Measurements from ENCODE around the gene PALD1. TPM values are rescaled to one million over a fixed set of nuclear protein-coding genes. Genes with fewer than 3 reads are reported as not detected.

Gene PALD1
- total RNA-seq, 4 donors from 2014 or later, result 5.4 to 10.9 (median 9.2) TPM

DNA sequence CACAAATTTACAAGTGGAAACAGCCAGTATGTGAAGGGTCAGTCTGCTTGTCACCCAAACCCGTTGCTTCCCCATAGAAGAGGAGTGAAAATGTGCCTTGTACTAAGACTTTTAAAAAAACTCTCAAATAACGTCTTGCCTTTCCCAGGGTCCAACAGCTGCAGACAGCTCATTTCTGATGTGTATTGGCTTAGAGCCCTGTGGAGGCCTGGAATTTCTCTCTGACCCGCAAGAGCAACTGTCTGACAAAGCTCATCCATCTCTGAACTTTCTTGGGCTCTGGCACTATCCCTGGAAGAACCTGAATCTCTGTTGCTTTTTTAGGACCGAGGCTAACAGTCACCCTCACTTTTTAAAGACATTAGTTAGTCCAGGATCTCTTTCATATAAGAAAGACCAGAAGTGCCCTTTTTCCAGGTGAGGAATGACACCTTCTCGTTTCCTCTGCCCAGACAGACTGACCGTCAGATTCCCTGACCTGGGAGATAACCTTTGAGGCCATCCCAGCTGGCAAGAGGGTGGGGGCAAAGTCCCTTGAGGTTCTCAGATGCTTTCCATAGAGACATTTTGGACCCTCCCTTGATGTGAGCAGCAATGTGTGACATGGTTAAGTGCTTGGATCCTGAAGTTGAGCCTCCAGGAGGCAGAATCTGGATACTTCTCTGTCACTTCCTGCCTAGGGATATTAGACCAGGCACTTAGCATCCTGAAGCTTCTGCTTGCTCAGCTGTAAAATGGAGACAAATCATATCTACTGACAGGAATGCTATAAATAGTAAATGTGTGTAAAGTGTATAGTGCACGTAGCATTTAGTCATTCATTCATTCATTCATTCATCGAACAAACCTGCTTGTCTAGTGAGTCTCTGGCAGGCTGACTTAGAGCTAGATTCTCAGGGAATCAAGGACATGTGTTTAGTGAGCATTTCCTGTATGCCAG is 32.6 kb upstream of the PALD1 start:
- no peaks in the 10 kb centered on the region for H3K9me3 ChIP-seq
- H3K4me1 ChIP-seq, result peaks cover 0 to 16% (median 6%) of the 10 kb centered on the region in 4 donors
- H3K27me3 ChIP-seq, result peaks cover 0 to 24% of the 10 kb centered on the region in 2 donors
- no peak overlapping the region for H3K27ac ChIP-seq
- 53 to 58% methylated on average over 8 of the region's 8 CpGs for WGBS, 2 donors
- no peak overlapping the region for H3K4me3 ChIP-seq
- DNase-seq (ENCODE audit: low spot score in 2 of 2), result no peak
- no peak for TF ChIP-seq EP300 (IDR thresholded peaks at IDR 0.05)
- TF ChIP-seq, protein P1, sequence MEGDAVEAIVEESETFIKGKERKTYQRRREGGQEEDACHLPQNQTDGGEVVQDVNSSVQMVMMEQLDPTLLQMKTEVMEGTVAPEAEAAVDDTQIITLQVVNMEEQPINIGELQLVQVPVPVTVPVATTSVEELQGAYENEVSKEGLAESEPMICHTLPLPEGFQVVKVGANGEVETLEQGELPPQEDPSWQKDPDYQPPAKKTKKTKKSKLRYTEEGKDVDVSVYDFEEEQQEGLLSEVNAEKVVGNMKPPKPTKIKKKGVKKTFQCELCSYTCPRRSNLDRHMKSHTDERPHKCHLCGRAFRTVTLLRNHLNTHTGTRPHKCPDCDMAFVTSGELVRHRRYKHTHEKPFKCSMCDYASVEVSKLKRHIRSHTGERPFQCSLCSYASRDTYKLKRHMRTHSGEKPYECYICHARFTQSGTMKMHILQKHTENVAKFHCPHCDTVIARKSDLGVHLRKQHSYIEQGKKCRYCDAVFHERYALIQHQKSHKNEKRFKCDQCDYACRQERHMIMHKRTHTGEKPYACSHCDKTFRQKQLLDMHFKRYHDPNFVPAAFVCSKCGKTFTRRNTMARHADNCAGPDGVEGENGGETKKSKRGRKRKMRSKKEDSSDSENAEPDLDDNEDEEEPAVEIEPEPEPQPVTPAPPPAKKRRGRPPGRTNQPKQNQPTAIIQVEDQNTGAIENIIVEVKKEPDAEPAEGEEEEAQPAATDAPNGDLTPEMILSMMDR (IDR thresholded peaks at IDR 0.05), result no peak
- no peak for TF ChIP-seq POLR2A (IDR thresholded peaks at IDR 0.05)
- H3K36me3 ChIP-seq, result no peaks in the 10 kb centered on the region

DNA sequence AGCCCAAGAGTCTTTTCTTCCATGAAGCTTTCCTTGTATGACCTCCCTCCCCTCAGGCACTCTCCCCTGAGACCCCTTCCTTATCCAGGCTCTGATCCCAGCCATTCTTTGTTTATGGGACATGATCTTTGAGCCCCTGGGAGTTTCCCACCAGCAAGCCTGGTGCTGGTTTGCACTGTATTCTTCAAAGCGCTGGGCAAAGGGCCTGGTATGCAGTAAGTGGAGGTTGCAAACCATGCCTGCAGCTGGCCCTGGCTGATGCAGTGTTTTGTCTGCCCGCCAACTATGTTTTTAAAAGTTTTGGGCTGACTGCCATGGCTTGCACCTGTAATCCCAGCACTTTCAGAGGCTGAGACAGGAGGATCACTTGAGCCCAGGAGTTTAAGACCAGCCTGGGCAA is 30.3 kb upstream of the PALD1 start:
- peaks cover 0 to 2% of the 10 kb centered on the region in 2 donors for H3K27me3 ChIP-seq
- H3K9me3 ChIP-seq, result no peaks in the 10 kb centered on the region
- H3K36me3 ChIP-seq, result no peaks in the 10 kb centered on the region
- peaks cover 0 to 12% (median 0%) of the 10 kb centered on the region in 4 donors for H3K4me1 ChIP-seq
- no peak overlapping the region for H3K4me3 ChIP-seq
- no peak for DNase-seq (ENCODE audit: low spot score in 2 of 2)
- WGBS, 2 donors, result 75 to 81% methylated on average over 2 of the region's 2 CpGs
- TF ChIP-seq, protein P1 (IDR thresholded peaks at IDR 0.05), result no peak
- TF ChIP-seq POLR2A (IDR thresholded peaks at IDR 0.05) (no peak), EP300 (IDR thresholded peaks at IDR 0.05) (no peak)
- H3K27ac ChIP-seq, result no peak overlapping the region

DNA sequence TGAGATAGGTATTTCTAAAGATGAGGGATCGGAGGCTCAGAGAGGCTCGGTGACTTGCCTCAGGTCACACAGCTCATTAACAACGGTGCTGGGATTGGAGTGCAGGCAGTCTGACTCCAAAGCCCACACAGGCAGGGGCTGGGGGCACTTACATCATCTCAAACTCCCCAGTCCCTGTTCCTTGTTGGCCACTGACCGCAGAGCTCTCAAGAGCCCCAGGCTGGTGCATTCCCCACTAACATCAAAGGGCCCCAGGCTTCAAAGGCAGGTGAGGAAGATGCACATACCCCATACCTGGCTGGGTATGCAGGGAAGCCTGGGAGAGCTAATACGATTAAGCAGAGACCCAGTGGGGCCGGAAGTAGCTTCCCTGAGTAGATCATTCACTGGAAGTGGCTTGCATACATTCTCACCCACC is 23.3 kb upstream of the PALD1 start:
- TF ChIP-seq POLR2A (IDR thresholded peaks at IDR 0.05) (no peak), EP300 (IDR thresholded peaks at IDR 0.05) (no peak)
- TF ChIP-seq, protein P1 (IDR thresholded peaks at IDR 0.05), result no peak
- Histone ChIP-seq H3K9me3 (no peaks in the 10 kb centered on the region), H3K36me3 (no peaks in the 10 kb centered on the region), H3K27ac (no peak overlapping the region), H3K27me3 (no peaks in the 10 kb centered on the region), H3K4me1 (peaks cover 0 to 43% (median 18%) of the 10 kb centered on the region in 4 donors), H3K4me3 (no peak overlapping the region)
- DNase-seq (ENCODE audit: low spot score in 2 of 2), result no peak
- 67 to 74% methylated on average over 3 to 6 of the region's 6 CpGs for WGBS, 2 donors

DNA sequence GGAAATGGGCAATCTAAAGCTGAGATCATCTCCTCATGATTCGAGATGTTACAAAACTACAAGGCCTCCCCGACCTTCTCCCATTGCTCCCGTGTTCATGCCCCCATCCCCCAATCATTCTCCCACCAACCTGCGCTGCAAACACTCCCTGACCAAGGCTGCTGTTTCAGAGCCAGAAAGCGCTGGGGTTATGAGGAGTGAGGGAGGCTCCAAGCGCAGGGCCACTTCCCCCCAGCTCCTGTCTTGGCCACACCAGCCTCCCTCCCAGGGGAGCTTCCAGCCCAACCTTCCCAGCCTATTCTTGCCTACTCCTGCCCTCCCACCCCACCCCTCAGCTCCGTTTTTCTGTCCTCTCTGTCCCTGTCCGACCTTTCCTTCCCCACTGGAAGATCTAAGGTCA is 22.4 kb upstream of the PALD1 start:
- DNase-seq (ENCODE audit: low spot score in 2 of 2), result no peak
- TF ChIP-seq, protein P1 (IDR thresholded peaks at IDR 0.05), result no peak
- TF ChIP-seq EP300 (IDR thresholded peaks at IDR 0.05) (no peak), POLR2A (IDR thresholded peaks at IDR 0.05) (no peak)
- no peaks in the 10 kb centered on the region for H3K27me3 ChIP-seq
- no peaks in the 10 kb centered on the region for H3K36me3 ChIP-seq
- WGBS, 2 donors, result 74 to 76% methylated on average over 8 of the region's 8 CpGs
- peaks cover 0 to 40% (median 18%) of the 10 kb centered on the region in 4 donors for H3K4me1 ChIP-seq
- no peak overlapping the region for H3K4me3 ChIP-seq
- H3K27ac ChIP-seq, result peak overlapping the region in 1 of 4 donors; percentile 84
- H3K9me3 ChIP-seq, result no peaks in the 10 kb centered on the region

DNA sequence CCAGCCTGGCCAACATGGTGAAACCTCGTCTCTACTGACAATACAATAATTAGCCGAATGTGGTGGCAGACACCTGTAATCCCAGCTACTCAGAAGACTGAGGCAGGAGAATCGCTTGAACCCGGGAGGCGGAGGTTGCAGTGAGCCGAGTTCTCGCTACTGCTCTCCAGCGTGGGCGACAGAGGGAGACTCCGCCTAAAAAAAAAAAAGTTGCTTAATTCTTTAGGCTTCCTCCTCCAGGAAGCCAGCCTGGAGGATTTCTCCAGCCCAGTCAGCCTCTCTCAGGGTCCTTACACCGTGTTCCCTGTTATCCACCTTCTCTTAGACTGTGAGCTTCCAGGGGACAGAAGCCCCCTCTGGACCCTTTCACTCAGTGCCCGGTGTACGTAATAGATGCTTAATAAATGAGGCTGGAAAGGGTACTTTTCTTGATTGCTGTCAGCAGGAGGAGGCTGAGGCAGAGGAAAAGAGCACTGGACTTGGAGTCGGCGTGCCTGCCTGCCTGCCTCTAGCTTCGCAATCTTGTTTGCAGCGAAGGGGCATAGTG is 20.7 kb upstream of the PALD1 start:
- 60 to 65% methylated on average over 17 of the region's 17 CpGs for WGBS, 2 donors
- TF ChIP-seq EP300 (IDR thresholded peaks at IDR 0.05), result no peak
- no peak for TF ChIP-seq POLR2A (IDR thresholded peaks at IDR 0.05)
- TF ChIP-seq, protein P1 (IDR thresholded peaks at IDR 0.05), result no peak
- peak overlapping the region in 3 of 4 donors; percentile 13 to 46 (median 34) for H3K4me3 ChIP-seq
- H3K36me3 ChIP-seq, result no peaks in the 10 kb centered on the region
- H3K4me1 ChIP-seq, result peaks cover 0 to 54% (median 21%) of the 10 kb centered on the region in 4 donors
- no peak for DNase-seq (ENCODE audit: low spot score in 2 of 2)
- peak overlapping the region; percentile 1 to 84 (median 68) for H3K27ac ChIP-seq
- H3K9me3 ChIP-seq, result no peaks in the 10 kb centered on the region
- no peaks in the 10 kb centered on the region for H3K27me3 ChIP-seq

All from tibial nerve (tissue), 4 donors.